A549 (cell line): ENCODE results near the gene MDM1. TPM values are rescaled to one million over a fixed set of nuclear protein-coding genes. Genes with fewer than 3 reads are reported as not detected.

ENCODE experiments used
- ATAC-seq, 2 experiments: fragments of 200-7000 bp in 1 of 2; fragments of >200 bp in 1 of 2; cut with Nextera tagmentation in 1 of 2; cut with Tn5 transposase in 1 of 2; 3 replicates each; pipeline versions ENCODE4 v1.8.0 to v1.9.1; 2018 to 2020; ENCODE audit warnings: mild to moderate bottlenecking in 1 of 2, moderate library complexity in 1 of 2
- CTCF ChIA-PET: fragments of 300-600 bp; sonication (Branson Sonifier 250); formaldehyde crosslinking; extraction: SDS; loops from one replicate; lab custom pipeline; 2021; ENCODE audit warnings: antibody characterized with exemption, inconsistent platforms; lab: Yijun Ruan, JAX
- POLR2A ChIA-PET: fragments of 350-600 bp; formaldehyde crosslinking; extraction: SDS; loops from one replicate; lab custom pipeline; 2021; ENCODE audit warnings: antibody characterized with exemption, inconsistent platforms; lab: Yijun Ruan, JAX
- DNase-seq, 2 experiments: peaks; one replicate each; pipeline versions ENCODE4 v3.0.0 to v3.0.0-alpha.2; 2011 to 2016; ENCODE audit warnings: low read depth in 1 of 2, low spot score in 1 of 2
- FAIRE-seq: peaks from 2 replicates; lab custom pipeline; 2011; peaks lifted over from hg19 to GRCh38; lab: Jason Lieb, UNC
- H3K27ac ChIP-seq, 2 experiments: fragments of >200 bp; sonication (Bioruptor Twin); formaldehyde crosslinking; 3 replicates each; pipeline ENCODE4 v1.5.1; 2016 to 2017
- H3K4me1 ChIP-seq: fragments of >200 bp; sonication (Bioruptor Twin); formaldehyde crosslinking; 3 replicates; pipeline ENCODE4 v1.6.1; 2016
- H3K4me2 ChIP-seq: fragments of >200 bp; sonication (Bioruptor Twin); formaldehyde crosslinking; 3 replicates; pipeline ENCODE4 v1.6.1; 2016
- H3K4me3 ChIP-seq: fragments of >200 bp; sonication (Bioruptor Twin); formaldehyde crosslinking; 3 replicates; pipeline ENCODE4 v1.5.1; 2016
- H3K9me3 ChIP-seq: fragments of >200 bp; sonication (Bioruptor Twin); formaldehyde crosslinking; 3 replicates; pipeline ENCODE4 v1.6.1; 2016
- BHLHE40 ChIP-seq: IDR thresholded peaks from 2 replicates; pipeline ENCODE4 v1.6.1; 2012; ENCODE audit warnings: low read depth, low read length, inconsistent platforms
- FOSL2 ChIP-seq, 2 experiments: fragments of 450-650 bp in 1 of 2; fragments of >200 bp in 1 of 2; sonication (Bioruptor Twin) in 1 of 2; formaldehyde crosslinking; IDR thresholded peaks; 2 replicates each; pipeline versions ENCODE4 v1.5.0 to v1.6.1; 2016 to 2020; ENCODE audit warnings: mild to moderate bottlenecking in 1 of 2, moderate library complexity in 1 of 2
- GATA3 ChIP-seq: IDR thresholded peaks from 2 replicates; pipeline ENCODE4 v1.6.1; 2012; ENCODE audit warnings: borderline replicate concordance
- HES2 ChIP-seq: fragments of >200 bp; sonication (Bioruptor Twin); formaldehyde crosslinking; IDR thresholded peaks from 2 replicates; pipeline ENCODE4 v1.6.1; 2016
- HEYL ChIP-seq: fragments of 250-450 bp; sonication (Bioruptor Pico); IDR thresholded peaks from 2 replicates; pipeline ENCODE4 v1.8.0; 2021; ENCODE audit warnings: mild to moderate bottlenecking, moderate library complexity
- HMGXB4 ChIP-seq: fragments of 250-450 bp; sonication (Bioruptor Pico); IDR thresholded peaks from 2 replicates; pipeline ENCODE4 v1.5.0; 2021; ENCODE audit warnings: mild to moderate bottlenecking, moderate library complexity, borderline replicate concordance
- HOXA7 ChIP-seq: fragments of 250-450 bp; sonication (Bioruptor Pico); IDR thresholded peaks from 2 replicates; pipeline ENCODE4 v1.5.0; 2020; ENCODE audit warnings: mild to moderate bottlenecking, moderate library complexity
- HOXB5 ChIP-seq: fragments of 250-450 bp; sonication (Bioruptor Pico); IDR thresholded peaks from 2 replicates; pipeline ENCODE4 v1.5.0; 2020; ENCODE audit warnings: mild to moderate bottlenecking, moderate library complexity
- JUN ChIP-seq, 2 experiments: fragments of >200 bp; sonication (Bioruptor Twin); formaldehyde crosslinking; IDR thresholded peaks; 2 replicates in 1 of 2; 3 replicates in 1 of 2; pipeline ENCODE4 v1.6.1; 2016 to 2017
- JUNB ChIP-seq: fragments of >200 bp; sonication (Bioruptor Twin); formaldehyde crosslinking; IDR thresholded peaks from 2 replicates; pipeline ENCODE4 v1.6.1; 2016
- NFE2L2 ChIP-seq: fragments of 150-350 bp; conservative IDR thresholded peaks from 2 replicates; pipeline ENCODE4 v1.6.1; 2014; ENCODE audit warnings: low read length
- NPAS2 ChIP-seq: fragments of 250-450 bp; sonication (Bioruptor Pico); IDR thresholded peaks from 2 replicates; pipeline ENCODE4 v1.8.0; 2022; ENCODE audit warnings: mild to moderate bottlenecking, moderate library complexity, borderline replicate concordance
- POLR2A ChIP-seq: IDR thresholded peaks from 2 replicates; pipeline ENCODE4 v1.6.1; 2012; ENCODE audit warnings: mild to moderate bottlenecking, low read length
- POLR2AphosphoS2 ChIP-seq: conservative IDR thresholded peaks from 2 replicates; pipeline ENCODE4 v1.6.1; 2012; ENCODE audit warnings: low read length, improper control_type of control experiment, inconsistent platforms
- RAD21 ChIP-seq, 2 experiments: fragments of >200 bp in 1 of 2; sonication (Bioruptor Twin) in 1 of 2; formaldehyde crosslinking in 1 of 2; IDR thresholded peaks in 1 of 2; conservative IDR thresholded peaks in 1 of 2; 2 replicates in 1 of 2; 3 replicates in 1 of 2; pipeline ENCODE4 v1.6.1; 2012 to 2018; ENCODE audit warnings: inconsistent platforms in 1 of 2
- SMC3 ChIP-seq: fragments of >200 bp; sonication (Bioruptor Twin); formaldehyde crosslinking; IDR thresholded peaks from 3 replicates; pipeline ENCODE4 v1.6.1; 2018; ENCODE audit warnings: inconsistent platforms
- ZFP36 ChIP-seq: fragments of 450-650 bp; IDR thresholded peaks from 2 replicates; pipeline ENCODE4 v1.6.1; 2014; ENCODE audit warnings: borderline replicate concordance; ENCODE audit not compliant: partially characterized antibody
- ZNF302 ChIP-seq: fragments of 250-450 bp; sonication (Bioruptor Pico); IDR thresholded peaks from 2 replicates; pipeline ENCODE4 v1.9.0; 2021; ENCODE audit warnings: inconsistent platforms, mild to moderate bottlenecking, moderate library complexity
- ZSCAN20 ChIP-seq: fragments of 250-450 bp; sonication (Bioruptor Pico); IDR thresholded peaks from 2 replicates; pipeline ENCODE4 v1.8.0; 2022; ENCODE audit warnings: mild to moderate bottlenecking, moderate library complexity
- WGBS: methylation state at CpG from one replicate; pipeline ENCODE4 v1.1.6; 2017; ENCODE audit errors: missing lambda C conversion rate; 5-methylcytosine and 5-hydroxymethylcytosine counted together
- polyA plus RNA-seq, 4 experiments: library from polyadenylated mRNA; depleted of rRNA in 3 of 4; stranded (reverse); fragments of >200 nt; fragmentation: RNase III in 1 of 4; extraction: RNeasy Plus Mini Kit Qiagen cat#74134 plus additional on column Dnase treatment in 1 of 4; gene quantifications; 2 replicates in 3 of 4; 3 replicates in 1 of 4; pipeline ENCODE4 v1.2.3, GENCODE V29; 2011 to 2017
- TF ChIP-seq, protein P1 (sequence below): fragments of >200 bp; sonication (Bioruptor Twin); formaldehyde crosslinking; IDR thresholded peaks from 3 replicates; pipeline ENCODE4 v1.5.1; 2016

The MDM1 gene
- polyA plus RNA-seq, 2 of the 4 experiments (the other 2 are of a cell fraction), result 12.5 to 24.5 TPM

DNA sequence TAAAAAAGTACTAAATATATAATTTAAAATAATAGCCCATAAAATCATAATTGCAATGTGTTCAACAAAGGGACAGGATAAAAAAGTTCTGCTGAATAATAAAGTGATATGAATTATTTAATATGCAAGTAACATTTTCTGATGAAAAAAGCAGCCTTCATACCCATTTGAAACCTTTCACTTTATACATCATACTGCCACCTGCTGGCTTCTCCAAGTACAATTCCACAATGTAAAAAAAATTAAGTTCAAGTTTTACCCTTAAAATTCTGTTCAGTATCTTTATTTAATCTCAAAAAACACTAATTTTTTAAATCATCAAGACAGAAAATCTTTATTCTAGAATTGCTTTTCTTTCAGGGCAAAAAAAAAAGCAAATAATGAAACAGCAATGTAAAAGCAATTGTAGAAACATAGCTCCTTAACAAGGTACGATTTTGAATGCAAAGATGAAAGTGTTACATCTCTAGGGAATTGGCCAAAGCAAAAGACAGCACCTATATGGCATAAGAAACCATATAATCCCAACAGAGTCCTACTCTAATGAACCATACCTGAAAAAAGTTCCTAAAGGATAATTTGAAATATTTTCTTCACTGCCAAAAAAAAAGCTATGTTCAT is 15.0 kb downstream of the MDM1 start:
- WGBS, result 88% methylated on average over 1 of the region's 1 CpG
- POLR2A ChIA-PET, result no interaction called here
- 0 out of 6 replicates have a peak, but pooled peaks of 1 of the 2 experiments have one; percentile 40 for ATAC-seq

GRCh38 chr12:68310370-68310769 is 21.8 kb downstream of the MDM1 start:
- ATAC-seq (no peak), DNase-seq (no peak), FAIRE-seq (no peak)
- Histone ChIP-seq H3K4me2 (no peak overlapping the region), H3K4me3 (no peak overlapping the region), H3K27ac (no peak overlapping the region), H3K9me3 (no peaks in the 10 kb centered on the region), H3K4me1 (no peaks in the 10 kb centered on the region)
- CTCF ChIA-PET, result no interaction called here
- WGBS, result 60% methylated on average over 2 of the region's 2 CpGs
- TF ChIP-seq FOSL2 (IDR thresholded peaks at IDR 0.05), result no peak
- peak; percentile 18; the same call in 1 of the 2 replicates for TF ChIP-seq FOSL2 (CRISPR knock-in tag; IDR thresholded peaks at IDR 0.05)
- TF ChIP-seq SMC3, result no peak
- no peak for TF ChIP-seq POLR2AphosphoS2
- POLR2A ChIA-PET, result no interaction called here

More for the DNA sequence above, 15.0 kb downstream of the MDM1 start:
- no peaks in the 10 kb centered on the region for H3K9me3 ChIP-seq
- H3K4me1 ChIP-seq, result no peaks in the 10 kb centered on the region
- DNase-seq, result peak; percentile 31 to 56
- H3K4me2 ChIP-seq, result no peak overlapping the region
- peak; percentile 96 for FAIRE-seq
- H3K27ac ChIP-seq, result no peak overlapping the region
- CTCF ChIA-PET, result interaction anchor here (0.6 to 3.4 kb wide), 20 partner anchors 9 to 820 kb away, joined by 3 to 61 read pairs (median 4); partner anchors contain the start of gene IL26
- TF ChIP-seq HEYL (CRISPR knock-in tag), result no peak
- no peak for TF ChIP-seq HOXA7 (CRISPR knock-in tag)
- TF ChIP-seq GATA3, result no peak
- TF ChIP-seq JUN (IDR thresholded peaks at IDR 0.05), result no peak
- no peak for TF ChIP-seq BHLHE40
- no peak for TF ChIP-seq NFE2L2
- TF ChIP-seq NPAS2 (CRISPR knock-in tag), result no peak
- peak; percentile 81 for TF ChIP-seq SMC3
- TF ChIP-seq, protein P1, sequence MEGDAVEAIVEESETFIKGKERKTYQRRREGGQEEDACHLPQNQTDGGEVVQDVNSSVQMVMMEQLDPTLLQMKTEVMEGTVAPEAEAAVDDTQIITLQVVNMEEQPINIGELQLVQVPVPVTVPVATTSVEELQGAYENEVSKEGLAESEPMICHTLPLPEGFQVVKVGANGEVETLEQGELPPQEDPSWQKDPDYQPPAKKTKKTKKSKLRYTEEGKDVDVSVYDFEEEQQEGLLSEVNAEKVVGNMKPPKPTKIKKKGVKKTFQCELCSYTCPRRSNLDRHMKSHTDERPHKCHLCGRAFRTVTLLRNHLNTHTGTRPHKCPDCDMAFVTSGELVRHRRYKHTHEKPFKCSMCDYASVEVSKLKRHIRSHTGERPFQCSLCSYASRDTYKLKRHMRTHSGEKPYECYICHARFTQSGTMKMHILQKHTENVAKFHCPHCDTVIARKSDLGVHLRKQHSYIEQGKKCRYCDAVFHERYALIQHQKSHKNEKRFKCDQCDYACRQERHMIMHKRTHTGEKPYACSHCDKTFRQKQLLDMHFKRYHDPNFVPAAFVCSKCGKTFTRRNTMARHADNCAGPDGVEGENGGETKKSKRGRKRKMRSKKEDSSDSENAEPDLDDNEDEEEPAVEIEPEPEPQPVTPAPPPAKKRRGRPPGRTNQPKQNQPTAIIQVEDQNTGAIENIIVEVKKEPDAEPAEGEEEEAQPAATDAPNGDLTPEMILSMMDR, result peak; percentile 82
- no peak for TF ChIP-seq HOXB5 (CRISPR knock-in tag)
- TF ChIP-seq HES2, result no peak
- TF ChIP-seq RAD21 (conservative IDR thresholded peaks at IDR 0.05 in 1 of 2, IDR thresholded peaks at IDR 0.05 in 1 of 2), result peak; percentile 58 to 66
- no peak overlapping the region for H3K4me3 ChIP-seq

DNA sequence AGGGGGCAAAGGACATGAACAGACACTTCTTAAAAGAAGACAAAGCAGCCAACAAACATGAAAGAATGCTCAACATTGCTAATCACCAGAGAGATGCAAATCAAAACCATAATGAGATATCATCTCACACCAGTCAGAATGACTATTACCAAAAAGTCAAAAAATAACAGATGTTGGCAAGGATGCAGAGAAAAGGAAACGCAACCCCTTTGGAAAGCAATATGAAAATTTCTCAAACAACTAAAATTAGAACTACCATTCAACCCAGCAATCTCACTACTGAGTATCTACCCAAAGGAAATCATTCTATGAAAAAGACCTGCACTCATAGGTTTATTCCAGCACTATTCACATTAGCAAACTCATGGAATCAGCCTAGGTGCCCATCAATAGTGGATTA is 25.6 kb downstream of the MDM1 start:
- ChIA-PET CTCF (interaction anchor here (1.0 kb wide), 2 partner anchors 10 to 83 kb away, joined by 3 to 4 read pairs; no protein-coding TSS in a partner anchor), POLR2A (no interaction called here)
- no peak for TF ChIP-seq POLR2AphosphoS2
- no peak for TF ChIP-seq ZNF302 (CRISPR knock-in tag)
- TF ChIP-seq JUNB, result no peak
- TF ChIP-seq HES2, result no peak
- TF ChIP-seq ZSCAN20 (CRISPR knock-in tag), result no peak
- no peak for TF ChIP-seq HMGXB4 (CRISPR knock-in tag)
- TF ChIP-seq POLR2A, result no peak
- TF ChIP-seq ZFP36, result no peak
- no peak for TF ChIP-seq JUN (IDR thresholded peaks at IDR 0.05)
- ATAC-seq (no peak), FAIRE-seq (no peak), DNase-seq (no peak)
- Histone ChIP-seq H3K4me2 (no peak overlapping the region), H3K4me1 (no peaks in the 10 kb centered on the region), H3K4me3 (no peak overlapping the region), H3K9me3 (no peaks in the 10 kb centered on the region), H3K27ac (no peak overlapping the region)
- WGBS, result 97% methylated on average over 1 of the region's 1 CpG
